HUES64 (cell line): Measurements from ENCODE around the gene CXorf65.

Experiments used
- H3K27ac ChIP-seq: 2 replicates; pipeline ENCODE4 v1.7.0; 2013; ENCODE audit warnings: low read depth, low read length, inconsistent platforms
- H3K27me3 ChIP-seq: 2 replicates; pipeline ENCODE4 v1.6.1; 2013; ENCODE audit warnings: mild to moderate bottlenecking, low read length; ENCODE audit not compliant: insufficient read depth
- H3K36me3 ChIP-seq: 2 replicates; pipeline ENCODE4 v1.6.1; 2013; ENCODE audit warnings: mild to moderate bottlenecking, low read length; ENCODE audit not compliant: insufficient read depth
- H3K4me1 ChIP-seq: 2 replicates; pipeline ENCODE4 v1.6.1; 2013; ENCODE audit warnings: mild to moderate bottlenecking, low read length, moderate library complexity; ENCODE audit not compliant: insufficient read depth
- H3K4me3 ChIP-seq: 2 replicates; pipeline ENCODE4 v1.5.1; 2013; ENCODE audit warnings: mild to moderate bottlenecking, low read length, moderate library complexity
- H3K9ac ChIP-seq: 2 replicates; pipeline ENCODE4 v1.6.1; 2013; ENCODE audit warnings: mild to moderate bottlenecking, low read depth, low read length
- H3K9me3 ChIP-seq: 2 replicates; pipeline ENCODE4 v1.6.1; 2013; ENCODE audit warnings: low read depth, low read length; ENCODE audit not compliant: insufficient read depth

Gene CXorf65

GRCh38 chrX:71056867-71057266, 49.7 kb downstream of the CXorf65 start:
- H3K9ac ChIP-seq, result no peak overlapping the region
- H3K9me3 ChIP-seq, result no peaks in the 10 kb centered on the region
- no peak overlapping the region for H3K27ac ChIP-seq
- H3K27me3 ChIP-seq, result no peaks in the 10 kb centered on the region
- H3K4me1 ChIP-seq, result no peaks in the 10 kb centered on the region
- H3K4me3 ChIP-seq, result no peak overlapping the region
- H3K36me3 ChIP-seq, result peaks cover 38% of the 10 kb centered on the region
